Measurements from ENCODE around the gene TAS2R5.
"Not testable (repeated sequence)": the region's sequence is repeated elsewhere in the genome, so short reads cannot be mapped to it uniquely, and the experiment has no call there.

Gene TAS2R5

DNA sequence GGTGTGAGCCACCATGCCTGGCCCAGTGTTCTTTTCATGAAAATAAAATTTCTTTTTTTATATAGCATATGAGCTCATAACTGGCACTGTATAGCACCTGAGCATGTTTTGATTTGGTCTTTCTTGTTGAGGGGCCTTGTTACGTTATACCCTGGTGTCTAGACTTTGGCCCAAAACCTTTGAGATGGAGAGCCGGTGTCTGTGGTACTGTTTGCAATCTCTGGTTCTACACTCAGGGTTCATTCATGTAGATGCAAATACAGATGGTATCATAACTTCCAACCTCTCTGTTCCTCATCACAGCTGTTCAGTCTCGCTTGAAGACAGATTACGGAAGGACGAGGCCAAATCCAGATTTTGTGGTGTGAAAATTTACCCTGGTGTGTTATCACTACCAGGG lies at the start of gene TAS2R5:
TSS of gene TAS2R5 (plus strand) at position 301 of the 400 bp plus-strand sequence. CDS start 145 bp downstream, outside the sequence.
- Histone ChIP-seq H3K4me3 (ENCODE audit: low read depth in 1 of 5, low read length in 5 of 5) (no peak within 1 kb of the TSS), H3K4me1 (ENCODE audit: control insufficient read depth in 5 of 5, insufficient read depth in 5 of 5, low read length in 5 of 5) (no peaks in the 10 kb centered on the region), H3K27ac (ENCODE audit: low read depth, low read length) (no peak within 1 kb of the TSS), H3K36me3 (ENCODE audit: control insufficient read depth in 5 of 5, insufficient read depth in 5 of 5, low read length in 5 of 5) (peaks cover 0 to 23% (median 7%) of the 10 kb centered on the region in 5 donors), H3K27me3 (ENCODE audit: control insufficient read depth in 5 of 5, insufficient read depth in 4 of 5, low read length in 5 of 5) (no peaks in the 10 kb centered on the region), H3K9me3 (ENCODE audit: control insufficient read depth in 5 of 5, low read length in 5 of 5) (no peaks in the 10 kb centered on the region), H3K9ac (ENCODE audit: low read length in 5 of 5) (no peak within 1 kb of the TSS)

GRCh38 chr7:141742229-141742628 lies 47.8 kb upstream of the TAS2R5 start:
- H3K9me3 ChIP-seq (ENCODE audit: control insufficient read depth in 5 of 5, low read length in 5 of 5), result no peaks in the 10 kb centered on the region
- H3K4me1 ChIP-seq (ENCODE audit: control insufficient read depth in 5 of 5, insufficient read depth in 5 of 5, low read length in 5 of 5), result peaks cover 2 to 20% (median 17%) of the 10 kb centered on the region in 5 donors
- H3K27ac ChIP-seq (ENCODE audit: low read depth, low read length), result no peak overlapping the region
- no peaks in the 10 kb centered on the region for H3K27me3 ChIP-seq (ENCODE audit: control insufficient read depth in 5 of 5, insufficient read depth in 4 of 5, low read length in 5 of 5)
- no peak overlapping the region for H3K9ac ChIP-seq (ENCODE audit: low read length in 5 of 5)
- H3K36me3 ChIP-seq (ENCODE audit: control insufficient read depth in 5 of 5, insufficient read depth in 5 of 5, low read length in 5 of 5), result peaks cover 45 to 64% (median 54%) of the 10 kb centered on the region in 5 donors
- no peak overlapping the region for H3K4me3 ChIP-seq (ENCODE audit: low read depth in 1 of 5, low read length in 5 of 5)

- H3K4me3 ChIP-seq (ENCODE audit: low read depth in 1 of 5, low read length in 5 of 5), result no peak overlapping the region
- no peak overlapping the region for H3K9ac ChIP-seq (ENCODE audit: low read length in 5 of 5)
- H3K27me3 ChIP-seq (ENCODE audit: control insufficient read depth in 5 of 5, insufficient read depth in 4 of 5, low read length in 5 of 5), result no peaks in the 10 kb centered on the region
- no peak overlapping the region for H3K27ac ChIP-seq (ENCODE audit: low read depth, low read length)
- no peaks in the 10 kb centered on the region for H3K9me3 ChIP-seq (ENCODE audit: control insufficient read depth in 5 of 5, low read length in 5 of 5)
- peaks cover 55 to 80% (median 65%) of the 10 kb centered on the region in 5 donors for H3K36me3 ChIP-seq (ENCODE audit: control insufficient read depth in 5 of 5, insufficient read depth in 5 of 5, low read length in 5 of 5)
- H3K4me1 ChIP-seq (ENCODE audit: control insufficient read depth in 5 of 5, insufficient read depth in 5 of 5, low read length in 5 of 5), result peaks cover 0 to 5% (median 4%) of the 10 kb centered on the region in 5 donors
Measured at GRCh38 chr7:141744131-141744530, 45.9 kb upstream of the TAS2R5 start.

DNA sequence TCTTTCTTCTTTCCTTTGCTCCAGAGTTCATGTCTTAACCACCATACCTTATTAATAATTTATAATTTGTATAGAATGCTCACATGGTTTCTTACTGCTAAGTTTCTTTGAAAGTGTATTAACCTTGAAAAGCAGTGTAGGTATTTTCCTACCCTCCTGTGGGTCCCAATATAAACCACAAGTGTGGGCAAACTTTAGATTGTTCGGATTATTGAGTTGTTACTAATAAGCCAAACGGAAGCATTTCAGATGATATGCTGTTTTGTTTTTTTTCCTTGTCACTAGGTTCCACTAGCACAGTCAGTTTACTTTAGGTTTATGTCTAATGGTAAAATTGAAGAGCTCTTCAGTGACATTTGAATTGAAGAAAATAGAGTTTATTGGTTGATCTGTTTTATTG lies 41.6 kb upstream of the TAS2R5 start:
- Histone ChIP-seq H3K36me3 (ENCODE audit: control insufficient read depth in 5 of 5, insufficient read depth in 5 of 5, low read length in 5 of 5) (peaks cover 71 to 89% (median 76%) of the 10 kb centered on the region in 5 donors), H3K4me3 (ENCODE audit: low read depth in 1 of 5, low read length in 5 of 5) (no peak overlapping the region), H3K4me1 (ENCODE audit: control insufficient read depth in 5 of 5, insufficient read depth in 5 of 5, low read length in 5 of 5) (no peaks in the 10 kb centered on the region), H3K9ac (ENCODE audit: low read length in 5 of 5) (no peak overlapping the region), H3K27ac (ENCODE audit: low read depth, low read length) (no peak overlapping the region), H3K27me3 (ENCODE audit: control insufficient read depth in 5 of 5, insufficient read depth in 4 of 5, low read length in 5 of 5) (no peaks in the 10 kb centered on the region), H3K9me3 (ENCODE audit: control insufficient read depth in 5 of 5, low read length in 5 of 5) (peaks cover 0 to 21% (median 15%) of the 10 kb centered on the region in 5 donors)

DNA sequence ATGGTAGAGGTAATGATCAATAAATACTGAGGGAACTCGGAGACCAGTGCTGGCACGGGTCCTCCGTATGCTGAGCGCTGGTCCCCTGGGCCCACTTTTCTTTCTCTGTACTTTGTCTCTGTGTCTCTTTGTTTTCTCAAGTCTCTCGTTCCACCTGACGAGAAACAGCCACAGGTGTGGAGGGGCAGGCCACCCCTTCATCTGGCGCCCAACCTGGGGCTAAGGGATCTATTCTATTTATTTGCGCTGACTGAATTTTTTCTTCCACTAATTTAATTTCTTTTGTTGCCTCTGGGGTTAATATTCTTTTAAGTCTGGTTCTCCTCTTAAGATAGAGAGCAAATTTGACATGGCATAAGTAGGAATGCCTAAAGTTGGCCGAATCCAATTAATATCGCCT lies 38.1 kb upstream of the TAS2R5 start:
- not testable (repeated sequence) for H3K9ac ChIP-seq (ENCODE audit: low read length in 5 of 5); H3K27ac ChIP-seq (ENCODE audit: low read depth, low read length); H3K27me3 ChIP-seq (ENCODE audit: control insufficient read depth in 5 of 5, insufficient read depth in 4 of 5, low read length in 5 of 5); H3K4me1 ChIP-seq (ENCODE audit: control insufficient read depth in 5 of 5, insufficient read depth in 5 of 5, low read length in 5 of 5)
- Histone ChIP-seq H3K9me3 (ENCODE audit: control insufficient read depth in 5 of 5, low read length in 5 of 5) (peaks cover 0 to 21% (median 15%) of the 10 kb centered on the region in 5 donors), H3K4me3 (ENCODE audit: low read depth in 1 of 5, low read length in 5 of 5) (peak overlapping the region in 1 of 5 donors; percentile 31), H3K36me3 (ENCODE audit: control insufficient read depth in 5 of 5, insufficient read depth in 5 of 5, low read length in 5 of 5) (peaks cover 51 to 83% (median 65%) of the 10 kb centered on the region in 5 donors)

GRCh38 chr7:141752634-141753033 lies 37.4 kb upstream of the TAS2R5 start:
- no peak overlapping the region for H3K27ac ChIP-seq (ENCODE audit: low read depth, low read length)
- H3K4me3 ChIP-seq (ENCODE audit: low read depth in 1 of 5, low read length in 5 of 5), result no peak overlapping the region
- no peak overlapping the region for H3K9ac ChIP-seq (ENCODE audit: low read length in 5 of 5)
- H3K9me3 ChIP-seq (ENCODE audit: control insufficient read depth in 5 of 5, low read length in 5 of 5), result peaks cover 0 to 21% (median 15%) of the 10 kb centered on the region in 5 donors
- H3K4me1 ChIP-seq (ENCODE audit: control insufficient read depth in 5 of 5, insufficient read depth in 5 of 5, low read length in 5 of 5), result no peaks in the 10 kb centered on the region
- no peaks in the 10 kb centered on the region for H3K27me3 ChIP-seq (ENCODE audit: control insufficient read depth in 5 of 5, insufficient read depth in 4 of 5, low read length in 5 of 5)
- H3K36me3 ChIP-seq (ENCODE audit: control insufficient read depth in 5 of 5, insufficient read depth in 5 of 5, low read length in 5 of 5), result peaks cover 58 to 89% (median 70%) of the 10 kb centered on the region in 5 donors

- Histone ChIP-seq H3K27me3 (ENCODE audit: control insufficient read depth in 5 of 5, insufficient read depth in 4 of 5, low read length in 5 of 5) (no peaks in the 10 kb centered on the region), H3K36me3 (ENCODE audit: control insufficient read depth in 5 of 5, insufficient read depth in 5 of 5, low read length in 5 of 5) (peaks cover 51 to 80% (median 63%) of the 10 kb centered on the region in 5 donors), H3K4me3 (ENCODE audit: low read depth in 1 of 5, low read length in 5 of 5) (no peak overlapping the region), H3K4me1 (ENCODE audit: control insufficient read depth in 5 of 5, insufficient read depth in 5 of 5, low read length in 5 of 5) (no peaks in the 10 kb centered on the region), H3K9me3 (ENCODE audit: control insufficient read depth in 5 of 5, low read length in 5 of 5) (peaks cover 0 to 21% (median 15%) of the 10 kb centered on the region in 5 donors), H3K9ac (ENCODE audit: low read length in 5 of 5) (no peak overlapping the region), H3K27ac (ENCODE audit: low read depth, low read length) (no peak overlapping the region)
Measured at GRCh38 chr7:141754939-141755338, 35.1 kb upstream of the TAS2R5 start.

- no peaks in the 10 kb centered on the region for H3K9me3 ChIP-seq (ENCODE audit: control insufficient read depth in 5 of 5, low read length in 5 of 5)
- H3K27me3 ChIP-seq (ENCODE audit: control insufficient read depth in 5 of 5, insufficient read depth in 4 of 5, low read length in 5 of 5), result no peaks in the 10 kb centered on the region
- no peaks in the 10 kb centered on the region for H3K4me1 ChIP-seq (ENCODE audit: control insufficient read depth in 5 of 5, insufficient read depth in 5 of 5, low read length in 5 of 5)
- H3K9ac ChIP-seq (ENCODE audit: low read length in 5 of 5), result no peak within 1 kb of the TSS
- H3K36me3 ChIP-seq (ENCODE audit: control insufficient read depth in 5 of 5, insufficient read depth in 5 of 5, low read length in 5 of 5), result peaks cover 21 to 64% (median 38%) of the 10 kb centered on the region in 5 donors
- no peak within 1 kb of the TSS for H3K27ac ChIP-seq (ENCODE audit: low read depth, low read length)
- no peak within 1 kb of the TSS for H3K4me3 ChIP-seq (ENCODE audit: low read depth in 1 of 5, low read length in 5 of 5)
Measured at GRCh38 chr7:141763797-141764196, 26.2 kb upstream of the TAS2R5 start, which contains the start of gene TAS2R3. Gene TAS2R3 (plus strand): TSS chr7:141764097. CDS start chr7:141764159, 62 bp downstream.

DNA sequence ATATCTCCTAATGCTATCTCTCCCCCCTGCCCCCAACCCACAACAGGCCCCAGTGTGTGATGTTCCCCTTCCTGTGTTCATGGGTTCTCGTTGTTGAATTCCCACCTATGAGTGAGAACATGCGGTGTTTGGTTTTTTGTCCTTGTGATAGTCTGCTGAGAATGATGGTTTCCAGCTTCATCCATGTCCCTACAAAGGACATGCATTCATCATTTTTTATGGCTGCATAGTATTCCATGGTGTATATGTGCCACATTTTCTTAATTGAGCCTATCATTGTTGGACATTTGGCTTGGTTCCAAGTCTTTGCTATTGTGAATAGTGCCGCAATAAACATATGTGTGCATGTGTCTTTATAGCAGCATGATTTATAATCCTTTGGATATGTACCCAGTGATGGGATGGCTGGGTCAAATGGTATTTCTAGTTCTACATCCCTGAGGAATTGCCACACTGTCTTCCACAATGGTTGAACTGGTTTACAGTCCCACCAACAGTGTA lies 19.9 kb upstream of the TAS2R5 start:
- not testable (repeated sequence) for H3K27ac ChIP-seq (ENCODE audit: low read depth, low read length); H3K9me3 ChIP-seq (ENCODE audit: control insufficient read depth in 5 of 5, low read length in 5 of 5); H3K27me3 ChIP-seq (ENCODE audit: control insufficient read depth in 5 of 5, insufficient read depth in 4 of 5, low read length in 5 of 5); H3K4me3 ChIP-seq (ENCODE audit: low read depth in 1 of 5, low read length in 5 of 5); H3K4me1 ChIP-seq (ENCODE audit: control insufficient read depth in 5 of 5, insufficient read depth in 5 of 5, low read length in 5 of 5); H3K9ac ChIP-seq (ENCODE audit: low read length in 5 of 5)
- peaks cover 4 to 11% (median 5%) of the 10 kb centered on the region in 5 donors for H3K36me3 ChIP-seq (ENCODE audit: control insufficient read depth in 5 of 5, insufficient read depth in 5 of 5, low read length in 5 of 5)

- no peaks in the 10 kb centered on the region for H3K27me3 ChIP-seq (ENCODE audit: control insufficient read depth in 5 of 5, insufficient read depth in 4 of 5, low read length in 5 of 5)
- H3K36me3 ChIP-seq (ENCODE audit: control insufficient read depth in 5 of 5, insufficient read depth in 5 of 5, low read length in 5 of 5), result peaks cover 6 to 23% (median 16%) of the 10 kb centered on the region in 5 donors
- no peak within 1 kb of the TSS for H3K9ac ChIP-seq (ENCODE audit: low read length in 5 of 5)
- peaks cover 0 to 5% (median 0%) of the 10 kb centered on the region in 5 donors for H3K9me3 ChIP-seq (ENCODE audit: control insufficient read depth in 5 of 5, low read length in 5 of 5)
- H3K27ac ChIP-seq (ENCODE audit: low read depth, low read length), result no peak within 1 kb of the TSS
- H3K4me1 ChIP-seq (ENCODE audit: control insufficient read depth in 5 of 5, insufficient read depth in 5 of 5, low read length in 5 of 5), result no peaks in the 10 kb centered on the region
- H3K4me3 ChIP-seq (ENCODE audit: low read depth in 1 of 5, low read length in 5 of 5), result no peak within 1 kb of the TSS
Measured at GRCh38 chr7:141776374-141776773, 13.6 kb upstream of the TAS2R5 start, which contains the start of gene TAS2R4. Gene TAS2R4 (plus strand): TSS chr7:141776674. CDS start chr7:141778489, 1,815 bp downstream.

Measured in subcutaneous abdominal adipose tissue (tissue), 5 donors.